ENCODE results near the gene TMEM43.

- TF ChIP-seq, protein P1, sequence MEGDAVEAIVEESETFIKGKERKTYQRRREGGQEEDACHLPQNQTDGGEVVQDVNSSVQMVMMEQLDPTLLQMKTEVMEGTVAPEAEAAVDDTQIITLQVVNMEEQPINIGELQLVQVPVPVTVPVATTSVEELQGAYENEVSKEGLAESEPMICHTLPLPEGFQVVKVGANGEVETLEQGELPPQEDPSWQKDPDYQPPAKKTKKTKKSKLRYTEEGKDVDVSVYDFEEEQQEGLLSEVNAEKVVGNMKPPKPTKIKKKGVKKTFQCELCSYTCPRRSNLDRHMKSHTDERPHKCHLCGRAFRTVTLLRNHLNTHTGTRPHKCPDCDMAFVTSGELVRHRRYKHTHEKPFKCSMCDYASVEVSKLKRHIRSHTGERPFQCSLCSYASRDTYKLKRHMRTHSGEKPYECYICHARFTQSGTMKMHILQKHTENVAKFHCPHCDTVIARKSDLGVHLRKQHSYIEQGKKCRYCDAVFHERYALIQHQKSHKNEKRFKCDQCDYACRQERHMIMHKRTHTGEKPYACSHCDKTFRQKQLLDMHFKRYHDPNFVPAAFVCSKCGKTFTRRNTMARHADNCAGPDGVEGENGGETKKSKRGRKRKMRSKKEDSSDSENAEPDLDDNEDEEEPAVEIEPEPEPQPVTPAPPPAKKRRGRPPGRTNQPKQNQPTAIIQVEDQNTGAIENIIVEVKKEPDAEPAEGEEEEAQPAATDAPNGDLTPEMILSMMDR (conservative IDR thresholded peaks at IDR 0.05 in 1 of 2, IDR thresholded peaks at IDR 0.05 in 1 of 2; ENCODE audit: extremely low read depth in 1 of 2, insufficient read depth in 1 of 2, low read depth in 1 of 2, low read length in 2 of 2): no peak
- TF ChIP-seq EZH2 (IDR thresholded peaks at IDR 0.05; ENCODE audit: borderline replicate concordance, low read length): no peak
Observed at GRCh38 chr3:14150078-14150477, 25.2 kb downstream of the TMEM43 start.
